ENCODE results near the gene CHST8. TPM values are rescaled to one million over a fixed set of nuclear protein-coding genes. Genes with fewer than 3 reads are reported as not detected.

Gene CHST8
- total RNA-seq, 1 experiment from 2014 or later, result 33.5 TPM

- Mint-ChIP-seq H3K27me3 (ENCODE audit: low read depth) (no peaks in the 10 kb centered on the region; the same call in 1 of the 2 replicates), H3K36me3 (no peaks in the 10 kb centered on the region), H3K27ac (no peak overlapping the region), H3K9me3 (no peaks in the 10 kb centered on the region), H3K4me3 (no peak overlapping the region), H3K4me1 (peaks cover 1% of the 10 kb centered on the region; the same call in 1 of the 2 replicates)
- POLR2A ChIA-PET, result no interaction called here
- ATAC-seq, result no peak
- CTCF ChIA-PET, result interaction anchor here (0.6 to 5.5 kb wide), 12 partner anchors 9 to 534 kb away, joined by 3 to 70 read pairs (median 8); no protein-coding TSS in a partner anchor
- TF ChIP-seq, protein P1, sequence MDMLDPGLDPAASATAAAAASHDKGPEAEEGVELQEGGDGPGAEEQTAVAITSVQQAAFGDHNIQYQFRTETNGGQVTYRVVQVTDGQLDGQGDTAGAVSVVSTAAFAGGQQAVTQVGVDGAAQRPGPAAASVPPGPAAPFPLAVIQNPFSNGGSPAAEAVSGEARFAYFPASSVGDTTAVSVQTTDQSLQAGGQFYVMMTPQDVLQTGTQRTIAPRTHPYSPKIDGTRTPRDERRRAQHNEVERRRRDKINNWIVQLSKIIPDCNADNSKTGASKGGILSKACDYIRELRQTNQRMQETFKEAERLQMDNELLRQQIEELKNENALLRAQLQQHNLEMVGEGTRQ (CRISPR knock-in tag; IDR thresholded peaks at IDR 0.05), result no peak
- TF ChIP-seq, protein P2, sequence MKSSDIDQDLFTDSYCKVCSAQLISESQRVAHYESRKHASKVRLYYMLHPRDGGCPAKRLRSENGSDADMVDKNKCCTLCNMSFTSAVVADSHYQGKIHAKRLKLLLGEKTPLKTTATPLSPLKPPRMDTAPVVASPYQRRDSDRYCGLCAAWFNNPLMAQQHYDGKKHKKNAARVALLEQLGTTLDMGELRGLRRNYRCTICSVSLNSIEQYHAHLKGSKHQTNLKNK (CRISPR knock-in tag; IDR thresholded peaks at IDR 0.05), result no peak
- TF ChIP-seq ZNF121 (CRISPR knock-in tag; IDR thresholded peaks at IDR 0.05), result no peak
- TF ChIP-seq ZBTB43 (CRISPR knock-in tag; IDR thresholded peaks at IDR 0.05), result no peak
- no peak for TF ChIP-seq ATF1 (CRISPR knock-in tag; IDR thresholded peaks at IDR 0.05)
- no peak for DNase-seq (ENCODE audit: low spot score)
Observed at GRCh38 chr19:33769208-33769607, 147.5 kb downstream of the CHST8 start.

DNA sequence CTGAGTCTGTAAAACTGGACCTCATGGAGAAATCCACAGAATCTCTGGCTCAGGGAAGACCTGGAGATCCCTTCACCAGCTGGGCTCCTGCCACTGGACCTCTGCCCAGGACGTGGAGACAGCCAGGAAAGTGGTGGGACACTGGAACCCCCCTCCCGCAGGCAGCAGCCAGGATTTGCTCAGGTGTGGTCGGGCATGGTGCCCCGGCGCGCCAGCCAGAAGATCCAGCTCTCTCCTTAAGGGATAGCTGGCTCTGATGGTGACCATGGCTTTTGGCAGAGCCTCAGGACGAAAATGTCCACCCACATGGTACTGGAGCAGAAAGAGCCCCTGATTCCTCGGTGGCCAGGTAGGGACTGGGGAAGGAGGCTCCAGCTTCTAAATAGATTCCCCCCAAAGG, 148.4 kb downstream of the CHST8 start:
- H3K27me3 Mint-ChIP-seq (ENCODE audit: low read depth), result no peaks in the 10 kb centered on the region; the same call in 1 of the 2 replicates
- no peaks in the 10 kb centered on the region for H3K4me1 Mint-ChIP-seq
- TF ChIP-seq, protein P2 (CRISPR knock-in tag; IDR thresholded peaks at IDR 0.05), result no peak
- TF ChIP-seq ZNF138 (CRISPR knock-in tag; conservative IDR thresholded peaks at IDR 0.05) (no peak), ZNF281 (CRISPR knock-in tag; IDR thresholded peaks at IDR 0.05) (no peak), ZNF396 (CRISPR knock-in tag; IDR thresholded peaks at IDR 0.05; ENCODE audit: borderline replicate concordance) (no peak), IRF2 (CRISPR knock-in tag; IDR thresholded peaks at IDR 0.05; ENCODE audit: borderline replicate concordance, low read depth) (no peak), ESRRA (CRISPR knock-in tag; IDR thresholded peaks at IDR 0.05; ENCODE audit: borderline replicate concordance) (no peak), ZNF425 (CRISPR knock-in tag; conservative IDR thresholded peaks at IDR 0.05) (no peak), ZNF671 (CRISPR knock-in tag; IDR thresholded peaks at IDR 0.05) (no peak), NFYB (CRISPR knock-in tag; conservative IDR thresholded peaks at IDR 0.05; ENCODE audit: low read depth) (no peak)
- TF ChIP-seq, protein P3, sequence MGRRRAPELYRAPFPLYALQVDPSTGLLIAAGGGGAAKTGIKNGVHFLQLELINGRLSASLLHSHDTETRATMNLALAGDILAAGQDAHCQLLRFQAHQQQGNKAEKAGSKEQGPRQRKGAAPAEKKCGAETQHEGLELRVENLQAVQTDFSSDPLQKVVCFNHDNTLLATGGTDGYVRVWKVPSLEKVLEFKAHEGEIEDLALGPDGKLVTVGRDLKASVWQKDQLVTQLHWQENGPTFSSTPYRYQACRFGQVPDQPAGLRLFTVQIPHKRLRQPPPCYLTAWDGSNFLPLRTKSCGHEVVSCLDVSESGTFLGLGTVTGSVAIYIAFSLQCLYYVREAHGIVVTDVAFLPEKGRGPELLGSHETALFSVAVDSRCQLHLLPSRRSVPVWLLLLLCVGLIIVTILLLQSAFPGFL (CRISPR knock-in tag; IDR thresholded peaks at IDR 0.05; ENCODE audit: borderline replicate concordance), result no peak
- no peak overlapping the region for H3K4me3 Mint-ChIP-seq
- DNase-seq (ENCODE audit: low spot score), result no peak
- H3K9me3 Mint-ChIP-seq, result no peaks in the 10 kb centered on the region
- no peak overlapping the region for H3K27ac Mint-ChIP-seq
- ChIA-PET POLR2A (interaction anchor here (0.7 kb wide), 1 partner anchor 9 kb away, joined by 3 read pairs; no protein-coding TSS in a partner anchor), CTCF (interaction anchor here (1.1 to 5.5 kb wide), 7 partner anchors 16 to 375 kb away, joined by 4 to 70 read pairs (median 6); no protein-coding TSS in a partner anchor)
- H3K36me3 Mint-ChIP-seq, result no peaks in the 10 kb centered on the region
- ATAC-seq, result no peak

Data from WTC11 (cell line).